GM19035 (cell line): ENCODE data around the gene SEPTIN14.
"Not testable (repeated sequence)": the region's sequence is repeated elsewhere in the genome, so short reads cannot be mapped to it uniquely, and the experiment has no call there.

Experiments used
- ATAC-seq: cut with Tn5 transposase; IDR thresholded peaks from one replicate; pipeline ENCODE4 v1.9.1; 2021; ENCODE audit not compliant: unreplicated experiment

The SEPTIN14 gene

DNA sequence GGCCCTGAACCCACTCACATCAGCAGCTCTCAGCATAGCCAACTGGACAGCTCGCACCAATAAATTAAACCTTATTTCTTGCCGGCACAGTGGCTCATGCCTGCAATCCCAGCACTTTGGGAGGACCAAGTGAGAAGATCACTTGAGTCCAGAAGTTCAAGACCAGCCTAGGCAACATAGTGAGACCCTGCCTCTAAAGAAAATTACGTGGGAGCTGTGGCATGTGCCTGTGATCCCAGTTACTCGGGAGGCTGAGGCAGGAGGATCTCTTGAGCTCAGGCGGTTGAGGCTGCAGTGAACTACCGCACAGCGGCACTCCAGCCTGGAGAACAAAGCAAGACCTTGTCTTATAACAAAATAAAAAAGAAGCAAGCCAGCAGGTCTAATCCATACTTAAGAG is 75.7 kb downstream of the SEPTIN14 start:
- ATAC-seq, result no peak

DNA sequence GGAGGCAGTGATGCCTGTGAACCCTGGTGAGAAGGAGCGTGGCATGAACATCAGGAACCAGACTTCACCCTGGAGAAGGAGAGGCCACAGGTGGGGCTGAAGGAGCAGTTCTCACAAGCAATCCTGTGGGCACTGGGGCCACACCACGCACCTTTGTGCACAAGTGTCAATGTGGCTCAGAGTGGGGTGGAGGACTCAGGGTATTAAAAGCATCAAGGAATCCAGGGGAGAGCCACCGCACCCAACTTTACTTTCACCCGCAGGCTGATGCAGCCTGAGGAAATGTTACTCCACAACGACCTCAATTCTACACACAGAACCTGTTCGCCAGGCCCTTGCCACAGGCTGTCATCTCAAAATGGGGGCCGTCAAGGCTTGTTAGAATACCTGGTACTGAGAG is 77.1 kb downstream of the SEPTIN14 start:
- ATAC-seq, result not testable (repeated sequence)

DNA sequence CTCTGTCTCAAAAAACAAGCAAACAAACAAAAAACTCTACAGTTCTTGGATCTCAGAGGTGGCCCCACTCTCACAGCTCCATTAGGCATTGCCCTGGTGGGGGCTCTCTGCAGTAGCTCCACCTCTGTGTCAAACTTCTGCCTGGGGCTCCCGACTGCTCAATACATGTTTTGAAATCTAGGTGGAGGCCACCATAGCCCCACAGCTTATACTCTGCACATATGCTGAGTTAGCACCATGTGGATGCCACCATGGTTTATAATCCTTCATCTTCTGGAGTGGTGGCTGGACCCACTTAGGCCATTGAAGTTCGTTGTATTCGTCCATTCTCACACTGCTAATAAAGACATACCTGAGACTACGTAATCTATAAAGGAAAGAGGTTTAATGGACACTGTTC is 78.4 kb downstream of the SEPTIN14 start:
- ATAC-seq, result no peak

- no peak for ATAC-seq
Observed at GRCh38 chr7:55778631-55779030, 83.9 kb downstream of the SEPTIN14 start.

DNA sequence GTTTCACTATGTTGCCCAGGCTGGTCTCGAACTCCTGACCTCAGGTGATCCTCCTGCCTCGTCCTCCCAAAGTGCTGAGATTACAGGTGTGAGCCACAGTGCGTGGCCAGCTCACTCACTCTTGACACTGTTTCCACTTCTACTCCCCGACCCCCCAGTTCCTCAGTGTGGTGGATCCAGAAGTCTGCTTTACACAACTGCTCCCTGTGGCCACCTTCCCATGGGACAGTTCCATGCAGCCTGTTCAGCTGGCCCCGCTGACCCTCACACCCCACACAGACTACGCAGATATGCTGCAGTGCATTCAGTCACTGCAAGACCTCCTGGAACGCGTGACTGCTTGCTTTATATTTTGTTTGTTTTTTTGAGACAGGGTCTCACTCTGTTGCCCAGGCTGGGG is 86.4 kb downstream of the SEPTIN14 start:
- ATAC-seq, result no peak

DNA sequence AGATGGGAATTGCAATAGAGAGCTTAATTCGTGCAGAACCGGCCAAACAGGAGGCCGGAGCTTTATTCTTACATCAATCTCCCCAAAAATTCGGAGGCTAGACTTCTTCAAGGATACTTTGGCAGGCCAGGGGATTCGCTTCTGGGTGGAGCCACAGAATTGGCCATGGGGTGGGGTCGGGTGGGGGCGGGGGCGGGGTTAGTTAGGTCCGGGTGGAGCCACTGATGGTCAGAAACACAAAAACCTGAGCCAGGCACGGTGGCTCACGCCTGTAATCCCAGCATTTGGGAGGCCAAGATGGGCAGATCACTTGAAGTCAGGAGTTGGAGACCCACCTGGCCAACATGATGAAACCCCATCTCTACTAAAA is 87.5 kb downstream of the SEPTIN14 start:
- ATAC-seq, result no peak

GRCh38 chr7:55774327-55775050 is 88.1 kb downstream of the SEPTIN14 start:
- no peak for ATAC-seq

- ATAC-seq, result no peak
Observed at GRCh38 chr7:55770778-55771177, 91.8 kb downstream of the SEPTIN14 start.

- not testable (repeated sequence) for ATAC-seq
Observed at GRCh38 chr7:55753274-55753862, 109.2 kb downstream of the SEPTIN14 start.

DNA sequence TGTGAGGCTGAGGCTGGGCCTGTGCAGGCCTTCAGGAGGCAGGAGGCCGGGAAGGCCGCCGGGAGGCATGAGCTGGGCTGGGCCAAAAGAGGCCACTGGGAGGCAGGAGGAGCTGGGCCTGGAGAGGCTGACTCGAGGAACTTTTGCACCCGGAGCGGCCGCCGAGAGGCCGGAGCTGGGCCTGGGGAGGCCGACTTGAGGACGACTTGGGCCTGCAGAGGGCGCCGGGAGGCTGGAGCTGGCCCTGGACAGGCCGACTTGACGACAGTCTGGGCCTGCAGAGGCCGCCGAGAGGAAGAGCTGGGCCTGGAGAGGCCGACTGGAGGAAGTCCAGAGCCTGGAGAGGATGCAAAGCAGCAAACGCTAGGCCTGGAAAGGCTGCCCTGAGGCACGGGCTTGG is 117.8 kb downstream of the SEPTIN14 start:
- not testable (repeated sequence) for ATAC-seq
